Activated T-cell treated with anti-CD3 and anti-CD28 coated beads, Interleukin-2, amount 50 U/mL, for 72 hours (primary cell): ENCODE results near the gene TLE4. TPM values are rescaled to one million over a fixed set of nuclear protein-coding genes. Genes with fewer than 3 reads are reported as not detected.
"Not testable (repeated sequence)": the region's sequence is repeated elsewhere in the genome, so short reads cannot be mapped to it uniquely, and the experiment has no call there.

Experiments used
- ATAC-seq, 2 donors: fragments of 150-1000 bp; cut with Tn5 transposase; replicated peaks in 1 of 2; 2 replicates each; pipeline ENCODE4 v1.10.0; 2021; ENCODE audit warnings: moderate library complexity in 2 of 2, mild to moderate bottlenecking in 1 of 2
- DNase-seq, 2 donors: peaks; one replicate each; pipeline ENCODE4 v3.0.0; 2021 to 2022; ENCODE audit warnings: mixed read lengths in 1 of 2
- H3K27ac Mint-ChIP-seq: one replicate; pipeline ENCODE4 v1.8.0; 2022; ENCODE audit warnings: mild to moderate bottlenecking, moderate library complexity, mixed read lengths
- H3K27me3 Mint-ChIP-seq: one replicate; pipeline ENCODE4 v1.8.0; 2022; ENCODE audit warnings: low read depth, mixed read lengths
- H3K36me3 Mint-ChIP-seq, 2 donors: one replicate each; pipeline ENCODE4 v1.8.0; 2022; ENCODE audit warnings: mixed read lengths in 2 of 2, mild to moderate bottlenecking in 1 of 2; ENCODE audit not compliant: insufficient read depth in 2 of 2
- H3K4me1 Mint-ChIP-seq: one replicate; pipeline ENCODE4 v1.8.0; 2022; ENCODE audit warnings: low read depth, mixed read lengths
- H3K4me3 Mint-ChIP-seq, 2 donors: one replicate each; pipeline ENCODE4 v1.8.0; 2022; ENCODE audit warnings: mild to moderate bottlenecking in 2 of 2, mixed read lengths in 2 of 2, moderate library complexity in 2 of 2
- H3K9me3 Mint-ChIP-seq, 2 donors: one replicate each; pipeline ENCODE4 v1.8.0; 2022; ENCODE audit warnings: mixed read lengths in 2 of 2
- total RNA-seq, 2 donors: library from RNA; stranded (reverse); gene quantifications; one replicate each; pipeline ENCODE4 v1.2.3, GENCODE V29; 2022

TLE4 gene
- 10 to 100 TPM; 35.3 to 38.5 TPM for total RNA-seq

- Mint-ChIP-seq H3K9me3 (no peaks in the 10 kb centered on the region), H3K4me3 (peak within 1 kb of the TSS; percentile 61 to 75), H3K27ac (no peak within 1 kb of the TSS), H3K27me3 (peaks cover 7% of the 10 kb centered on the region), H3K4me1 (peaks cover 30% of the 10 kb centered on the region), H3K36me3 (peaks cover 0 to 6% of the 10 kb centered on the region in 2 donors)
- DNase-seq, result peak; percentile 99
- peak; percentile 88 for ATAC-seq
Observed at GRCh38 chr9:79571309-79572031, at the start of gene TLE4. TSS of gene TLE4 (plus strand) at chr9:79571965. CDS start at chr9:79572791, 826 bp downstream.

- no peak overlapping the region for H3K27ac Mint-ChIP-seq
- no peak for ATAC-seq
- no peaks in the 10 kb centered on the region for H3K4me1 Mint-ChIP-seq
- DNase-seq, result no peak
- H3K27me3 Mint-ChIP-seq, result no peaks in the 10 kb centered on the region
- H3K4me3 Mint-ChIP-seq, result no peak overlapping the region
- peaks cover 2 to 4% of the 10 kb centered on the region in 2 donors for H3K9me3 Mint-ChIP-seq
- peaks cover 0 to 4% of the 10 kb centered on the region in 2 donors for H3K36me3 Mint-ChIP-seq
Observed at GRCh38 chr9:79522793-79523192, 49.0 kb upstream of the TLE4 start.

GRCh38 chr9:79524266-79524665, 47.5 kb upstream of the TLE4 start:
- Mint-ChIP-seq H3K4me3 (no peak overlapping the region), H3K27ac (no peak overlapping the region), H3K4me1 (no peaks in the 10 kb centered on the region), H3K9me3 (peaks cover 2 to 4% of the 10 kb centered on the region in 2 donors), H3K27me3 (no peaks in the 10 kb centered on the region), H3K36me3 (peaks cover 0 to 6% of the 10 kb centered on the region in 2 donors)
- no peak for DNase-seq
- ATAC-seq, result no peak

- Mint-ChIP-seq H3K36me3 (peaks cover 0 to 6% of the 10 kb centered on the region in 2 donors), H3K27ac (no peak overlapping the region), H3K27me3 (no peaks in the 10 kb centered on the region), H3K4me3 (no peak overlapping the region), H3K9me3 (peaks cover 2 to 4% of the 10 kb centered on the region in 2 donors), H3K4me1 (no peaks in the 10 kb centered on the region)
- ATAC-seq (no peak), DNase-seq (no peak)
Observed at GRCh38 chr9:79526149-79526672, 45.6 kb upstream of the TLE4 start.

- Mint-ChIP-seq H3K9me3 (peaks cover 2% of the 10 kb centered on the region in 2 donors), H3K4me3 (no peak overlapping the region), H3K27ac (no peak overlapping the region), H3K36me3 (peaks cover 0 to 1% of the 10 kb centered on the region in 2 donors), H3K4me1 (no peaks in the 10 kb centered on the region), H3K27me3 (no peaks in the 10 kb centered on the region)
- ATAC-seq (no peak), DNase-seq (no peak)
Observed at GRCh38 chr9:79535534-79535933, 36.2 kb upstream of the TLE4 start.

- H3K27me3 Mint-ChIP-seq, result no peaks in the 10 kb centered on the region
- ATAC-seq (no peak), DNase-seq (no peak)
- no peaks in the 10 kb centered on the region for H3K36me3 Mint-ChIP-seq
- peaks cover 2% of the 10 kb centered on the region in 2 donors for H3K9me3 Mint-ChIP-seq
- no peak overlapping the region for H3K27ac Mint-ChIP-seq
- no peak overlapping the region for H3K4me3 Mint-ChIP-seq
- peaks cover 2% of the 10 kb centered on the region for H3K4me1 Mint-ChIP-seq
Observed at GRCh38 chr9:79537838-79538237, 33.9 kb upstream of the TLE4 start.

- H3K4me1 Mint-ChIP-seq, result peaks cover 25% of the 10 kb centered on the region
- ATAC-seq (no peak), DNase-seq (no peak)
- no peaks in the 10 kb centered on the region for H3K27me3 Mint-ChIP-seq
- H3K36me3 Mint-ChIP-seq, result peaks cover 12 to 15% of the 10 kb centered on the region in 2 donors
- H3K9me3 Mint-ChIP-seq, result peaks cover 4 to 7% of the 10 kb centered on the region in 2 donors
- H3K4me3 Mint-ChIP-seq, result no peak overlapping the region
- no peak overlapping the region for H3K27ac Mint-ChIP-seq
Observed at GRCh38 chr9:79542735-79543620, 28.8 kb upstream of the TLE4 start.

- DNase-seq, result peak; percentile 23 to 43
- H3K27me3 Mint-ChIP-seq, H3K9me3 Mint-ChIP-seq: not testable (repeated sequence)
- Mint-ChIP-seq H3K36me3 (peaks cover 12 to 15% of the 10 kb centered on the region in 2 donors), H3K4me1 (peaks cover 25% of the 10 kb centered on the region), H3K27ac (peak overlapping the region; percentile 33), H3K4me3 (peak overlapping the region; percentile 70 to 75)
- ATAC-seq, result peak; percentile 95 to 100
Observed at GRCh38 chr9:79544375-79544774, 27.4 kb upstream of the TLE4 start.

- no peak for DNase-seq
- no peak for ATAC-seq
- Mint-ChIP-seq H3K27ac (no peak overlapping the region), H3K27me3 (no peaks in the 10 kb centered on the region), H3K36me3 (peaks cover 2% of the 10 kb centered on the region in 2 donors), H3K4me1 (no peaks in the 10 kb centered on the region), H3K4me3 (no peak overlapping the region), H3K9me3 (peaks cover 1 to 4% of the 10 kb centered on the region in 2 donors)
Observed at GRCh38 chr9:79551586-79551985, 20.2 kb upstream of the TLE4 start.

GRCh38 chr9:79551994-79552393, 19.8 kb upstream of the TLE4 start:
- H3K36me3 Mint-ChIP-seq, result no peaks in the 10 kb centered on the region
- H3K27ac Mint-ChIP-seq, result no peak overlapping the region
- no peaks in the 10 kb centered on the region for H3K27me3 Mint-ChIP-seq
- DNase-seq (no peak), ATAC-seq (no peak)
- H3K4me3 Mint-ChIP-seq, result no peak overlapping the region
- peaks cover 1 to 2% of the 10 kb centered on the region in 2 donors for H3K9me3 Mint-ChIP-seq
- no peaks in the 10 kb centered on the region for H3K4me1 Mint-ChIP-seq

- DNase-seq (no peak), ATAC-seq (no peak)
- Mint-ChIP-seq H3K4me3 (no peak overlapping the region), H3K9me3 (peaks cover 0 to 1% of the 10 kb centered on the region in 2 donors), H3K27ac (no peak overlapping the region), H3K36me3 (no peaks in the 10 kb centered on the region), H3K27me3 (no peaks in the 10 kb centered on the region), H3K4me1 (no peaks in the 10 kb centered on the region)
Observed at GRCh38 chr9:79555474-79556089, 16.2 kb upstream of the TLE4 start.

- no peak for DNase-seq
- Mint-ChIP-seq H3K27ac (no peak overlapping the region), H3K9me3 (peaks cover 0 to 1% of the 10 kb centered on the region in 2 donors), H3K36me3 (no peaks in the 10 kb centered on the region), H3K4me3 (no peak overlapping the region), H3K27me3 (no peaks in the 10 kb centered on the region), H3K4me1 (no peaks in the 10 kb centered on the region)
- no peak for ATAC-seq
Observed at GRCh38 chr9:79559495-79560181, 12.1 kb upstream of the TLE4 start.
